ENCODE measurements around the gene PRLR.

Gene PRLR

DNA sequence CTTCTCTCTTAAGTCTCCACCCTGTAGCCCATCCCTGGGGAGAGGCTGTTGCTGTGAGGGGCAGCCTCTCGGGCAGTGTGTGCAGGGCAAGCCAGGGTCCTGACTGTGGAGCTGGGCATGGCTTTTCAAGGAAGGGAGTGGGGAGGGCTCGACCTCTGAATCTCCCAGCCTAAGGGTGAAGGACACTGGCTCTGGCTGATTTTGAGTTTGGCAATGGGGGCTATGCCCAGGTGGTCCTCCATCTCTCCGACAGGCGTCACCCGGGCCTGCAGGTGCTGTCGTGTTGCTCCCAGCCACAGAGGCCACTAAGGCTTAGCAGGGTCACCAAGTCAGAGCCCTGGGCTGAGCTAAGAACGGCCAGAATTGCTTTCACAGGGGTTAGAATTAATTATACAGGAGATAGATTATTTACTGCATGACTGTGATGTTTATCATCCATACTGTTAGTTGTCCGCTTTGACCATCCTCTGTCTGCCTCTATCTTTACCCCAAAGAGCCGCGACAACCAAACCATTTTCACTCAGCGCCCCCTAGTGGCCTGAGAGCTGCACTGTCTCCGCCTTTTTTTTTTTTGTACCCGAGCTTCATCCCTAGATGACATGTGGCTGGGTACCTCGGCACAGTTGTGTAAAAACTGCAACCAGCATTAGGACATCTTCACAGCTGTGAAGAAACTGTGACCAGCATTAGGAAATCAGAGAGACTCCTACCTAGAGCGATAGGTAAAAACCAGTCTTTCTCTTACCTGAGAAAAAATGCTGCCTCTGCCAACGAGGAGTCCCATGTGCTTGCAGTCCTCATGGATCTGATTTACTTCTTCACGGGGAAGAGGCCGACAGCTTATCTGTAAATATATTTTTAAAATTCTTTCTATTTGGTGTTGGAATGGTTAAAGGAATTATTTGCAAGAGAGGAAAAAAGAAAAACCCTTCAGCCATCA is 227.0 kb downstream of the PRLR start:
- peak; percentile 76 for DNase-seq (ENCODE audit: low spot score)

DNA sequence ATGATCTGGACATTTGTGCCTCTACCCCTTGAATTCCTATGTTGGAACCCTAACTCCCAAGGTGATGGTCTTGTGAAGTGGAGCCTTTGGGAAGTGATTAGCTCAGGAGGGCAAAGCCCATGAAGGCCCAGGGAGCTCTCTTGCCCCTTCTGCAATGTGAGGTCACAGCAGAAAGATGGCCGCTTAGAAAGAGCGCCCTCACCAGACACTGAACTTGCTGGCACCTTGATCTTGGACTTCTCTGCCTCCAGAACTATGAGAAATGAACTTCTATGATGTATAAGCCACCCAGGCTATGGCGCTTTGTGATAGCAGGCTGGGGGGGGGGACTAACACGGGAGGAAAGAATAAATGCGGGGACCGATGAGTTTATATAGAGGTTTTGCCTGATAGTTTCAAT is 227.8 kb downstream of the PRLR start:
- no peak for DNase-seq (ENCODE audit: low spot score)

DNA sequence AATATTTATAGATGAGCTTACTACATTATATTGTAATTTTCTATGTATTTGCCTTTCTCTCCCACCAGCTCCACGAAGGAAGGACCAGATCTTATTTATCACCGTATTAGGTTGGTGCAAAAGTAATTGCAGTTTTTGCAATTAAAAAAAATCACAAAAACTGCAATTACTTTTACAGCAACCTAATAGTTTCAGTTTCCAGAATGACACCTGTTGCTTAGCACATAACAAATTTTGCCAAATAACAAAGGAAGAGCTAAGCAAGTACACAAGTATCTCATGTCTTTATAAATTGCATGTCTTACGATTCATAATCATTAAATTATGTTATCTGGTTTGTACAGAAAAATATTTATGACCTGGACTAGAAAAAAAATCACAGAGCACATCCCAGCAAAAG is 228.4 kb downstream of the PRLR start:
- DNase-seq (ENCODE audit: low spot score) = no peak

Measured in SK-N-DZ (cell line).